Adrenal gland (tissue), 12 donors: ENCODE results near the gene PDCD10. TPM values are rescaled to one million over a fixed set of nuclear protein-coding genes. Genes with fewer than 3 reads are reported as not detected.

ENCODE experiments used
- DNase-seq, 7 donors: peaks; one replicate each; pipeline ENCODE4 v3.0.0-alpha.2; 2019 to 2020
- H3K27ac ChIP-seq, 5 donors: fragments of 200-600 bp; sonication (generic) in 4 of 5; 1 replicate in 3 of 5; 2 replicates in 2 of 5; pipeline versions ENCODE4 v1.5.1 to v1.8.0; 2016 to 2020; ENCODE audit warnings: mild to moderate bottlenecking in 1 of 5
- H3K27me3 ChIP-seq: fragments of 200-600 bp; 2 replicates; pipeline ENCODE4 v1.8.0; 2021
- H3K36me3 ChIP-seq, 2 donors: fragments of 200-600 bp; replicated peaks in 1 of 2; 1 replicate in 1 of 2; 2 replicates in 1 of 2; pipeline versions ENCODE4 v1.5.1 to v1.8.0; 2018 to 2022
- H3K4me1 ChIP-seq, 2 donors: fragments of 200-600 bp; replicated peaks in 1 of 2; 1 replicate in 1 of 2; 2 replicates in 1 of 2; pipeline versions ENCODE4 v1.5.1 to v1.8.0; 2018 to 2021
- H3K4me3 ChIP-seq, 4 donors: fragments of 200-600 bp; sonication (generic) in 3 of 4; one replicate each; pipeline ENCODE4 v1.5.1; 2016 to 2018
- H3K9me3 ChIP-seq, 3 donors: fragments of 200-600 bp; sonication (generic) in 1 of 3; replicated peaks in 1 of 3; 1 replicate in 2 of 3; 2 replicates in 1 of 3; pipeline versions ENCODE4 v1.5.1 to v1.8.0; 2016 to 2021
- CTCF ChIP-seq, 6 experiments: fragments of 450-650 bp in 4 of 6; fragments of 200-600 bp in 2 of 6; sonication (generic) in 1 of 6; IDR thresholded peaks; 1 replicate in 5 of 6; 2 replicates in 1 of 6; pipeline versions ENCODE4 v1.5.1 to v1.8.0; 2016 to 2021; ENCODE audit warnings: antibody characterized with exemption in 6 of 6, mild to moderate bottlenecking in 2 of 6, moderate library complexity in 1 of 6
- POLR2A ChIP-seq, 2 donors: fragments of 450-650 bp; IDR thresholded peaks; one replicate each; pipeline ENCODE4 v1.6.1; 2017; ENCODE audit warnings: antibody characterized with exemption in 2 of 2, mild to moderate bottlenecking in 2 of 2, moderate library complexity in 1 of 2
- WGBS, 4 donors: extraction: QIAGEN DNeasy Blood & Tissue Kit in 2 of 4; methylation state at CpG; one replicate each; pipeline versions ENCODE4 v1.1.5 to v1.1.7; 2013 to 2017; 5-methylcytosine and 5-hydroxymethylcytosine counted together
- intact Hi-C, 2 donors: fragments of 100-400 bp; cut with DNase I; formaldehyde crosslinking; loops; one replicate each; pipeline versions ENCODE4 v1.14.1 to v1.15.0; 2022 to 2023
- polyA plus RNA-seq, 3 donors: library from polyadenylated mRNA; stranded (reverse); fragments of 200-250 nt in 2 of 3; fragments of 350-450 nt in 1 of 3; fragmentation: Illumina TruSeq in 1 of 3; extraction: RNeasy Lipid Tissue Mini Kit (QIAGEN cat#74804) in 1 of 3; gene quantifications; one replicate each; pipeline ENCODE4 v1.2.3, GENCODE V29; 2013 to 2014
- total RNA-seq, 9 donors: library from RNA; depleted of rRNA in 4 of 9; stranded (reverse); fragments of >200 nt in 4 of 9; fragments of 120-200 nt in 1 of 9; fragmentation: NEBNext Ultra II Directional in 1 of 9; extraction: Animal tissue kit (Norgen Biotek cat#: 25700) in 1 of 9; gene quantifications; one replicate each; pipeline versions ENCODE4 v1.1.0 to v1.2.4, GENCODE V29; 2013 to 2023
- donor health status: healthy with polysubstance abuse.
- donor health status: Bipolar disorder and iron deficiency.
- donor health status: DM: yes; HTN: yes; CAD: no.
- donor health status: DM: no; HTN: no; CAD: no.
- donor health status: DM: no; HTN: no; CAD: no.
- donor health status: DM: yes; HTN: yes; CAD: no.

PDCD10 gene
- total and polyA plus RNA-seq, 12 donors: 11.6 to 146 (median 41.6) TPM

- no peak overlapping the region for H3K4me3 ChIP-seq
- no peak overlapping the region for H3K27ac ChIP-seq
- no peak for TF ChIP-seq POLR2A (IDR thresholded peaks at IDR 0.05)
- no peak for TF ChIP-seq CTCF (IDR thresholded peaks at IDR 0.05)
- H3K27me3 ChIP-seq: no peaks in the 10 kb centered on the region
- H3K9me3 ChIP-seq: no peaks in the 10 kb centered on the region
- no peaks in the 10 kb centered on the region for H3K36me3 ChIP-seq
- DNase-seq: no peak
- intact Hi-C loops: no loop called here
- 59 to 71% (median 66%) methylated on average over 1 of the region's 1 CpG for WGBS, 4 donors
- H3K4me1 ChIP-seq: no peaks in the 10 kb centered on the region
Measured at GRCh38 chr3:167656821-167657220, 77.9 kb downstream of the PDCD10 start.

GRCh38 chr3:167653760-167654159 is 80.9 kb downstream of the PDCD10 start, which contains the start of gene WDR49:
Gene WDR49 (minus strand): TSS chr3:167653942. CDS start chr3:167653425, 517 bp downstream.
- Histone ChIP-seq H3K9me3 (no peaks in the 10 kb centered on the region), H3K27me3 (no peaks in the 10 kb centered on the region), H3K4me1 (no peaks in the 10 kb centered on the region), H3K4me3 (no peak within 1 kb of the TSS), H3K27ac (no peak within 1 kb of the TSS), H3K36me3 (no peaks in the 10 kb centered on the region)
- TF ChIP-seq POLR2A (IDR thresholded peaks at IDR 0.05): no peak
- no peak for TF ChIP-seq CTCF (IDR thresholded peaks at IDR 0.05)
- 53 to 57% (median 56%) methylated on average over 1 of the region's 1 CpG for WGBS, 4 donors
- no peak for DNase-seq
- intact Hi-C loops: no loop called here

- no peaks in the 10 kb centered on the region for H3K9me3 ChIP-seq
- intact Hi-C loops: no loop called here
- H3K36me3 ChIP-seq: no peaks in the 10 kb centered on the region
- H3K4me3 ChIP-seq: no peak overlapping the region
- no peak for TF ChIP-seq CTCF (IDR thresholded peaks at IDR 0.05)
- no peak for TF ChIP-seq POLR2A (IDR thresholded peaks at IDR 0.05)
- H3K27ac ChIP-seq: no peak overlapping the region
- no peak for DNase-seq
- no peaks in the 10 kb centered on the region for H3K4me1 ChIP-seq
- no peaks in the 10 kb centered on the region for H3K27me3 ChIP-seq
- WGBS, 4 donors: 68 to 79% (median 71%) methylated on average over 1 of the region's 1 CpG
Measured at GRCh38 chr3:167653155-167653554, 81.5 kb downstream of the PDCD10 start.

GRCh38 chr3:167651826-167652225 is 82.9 kb downstream of the PDCD10 start:
- Histone ChIP-seq H3K36me3 (no peaks in the 10 kb centered on the region), H3K27ac (no peak overlapping the region), H3K4me1 (no peaks in the 10 kb centered on the region), H3K9me3 (no peaks in the 10 kb centered on the region), H3K4me3 (no peak overlapping the region), H3K27me3 (no peaks in the 10 kb centered on the region)
- DNase-seq: no peak
- intact Hi-C loops: no loop called here
- TF ChIP-seq POLR2A (IDR thresholded peaks at IDR 0.05) (no peak), CTCF (IDR thresholded peaks at IDR 0.05) (no peak)
- WGBS, 4 donors: 82 to 96% (median 86%) methylated on average over 1 of the region's 1 CpG
